Measurements from ENCODE around the gene PRR16. TPM values are rescaled to one million over a fixed set of nuclear protein-coding genes. Genes with fewer than 3 reads are reported as not detected.

The PRR16 gene
- total RNA-seq, 4 donors from 2014 or later: 2.7 to 7.0 (median 3.7) TPM

GRCh38 chr5:120610145-120610544 is 146.0 kb downstream of the PRR16 start:
- TF ChIP-seq EP300 (IDR thresholded peaks at IDR 0.05) (no peak), POLR2A (IDR thresholded peaks at IDR 0.05) (no peak), POLR2AphosphoS5 (IDR thresholded peaks at IDR 0.05) (no peak)
- TF ChIP-seq, protein P1, sequence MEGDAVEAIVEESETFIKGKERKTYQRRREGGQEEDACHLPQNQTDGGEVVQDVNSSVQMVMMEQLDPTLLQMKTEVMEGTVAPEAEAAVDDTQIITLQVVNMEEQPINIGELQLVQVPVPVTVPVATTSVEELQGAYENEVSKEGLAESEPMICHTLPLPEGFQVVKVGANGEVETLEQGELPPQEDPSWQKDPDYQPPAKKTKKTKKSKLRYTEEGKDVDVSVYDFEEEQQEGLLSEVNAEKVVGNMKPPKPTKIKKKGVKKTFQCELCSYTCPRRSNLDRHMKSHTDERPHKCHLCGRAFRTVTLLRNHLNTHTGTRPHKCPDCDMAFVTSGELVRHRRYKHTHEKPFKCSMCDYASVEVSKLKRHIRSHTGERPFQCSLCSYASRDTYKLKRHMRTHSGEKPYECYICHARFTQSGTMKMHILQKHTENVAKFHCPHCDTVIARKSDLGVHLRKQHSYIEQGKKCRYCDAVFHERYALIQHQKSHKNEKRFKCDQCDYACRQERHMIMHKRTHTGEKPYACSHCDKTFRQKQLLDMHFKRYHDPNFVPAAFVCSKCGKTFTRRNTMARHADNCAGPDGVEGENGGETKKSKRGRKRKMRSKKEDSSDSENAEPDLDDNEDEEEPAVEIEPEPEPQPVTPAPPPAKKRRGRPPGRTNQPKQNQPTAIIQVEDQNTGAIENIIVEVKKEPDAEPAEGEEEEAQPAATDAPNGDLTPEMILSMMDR (IDR thresholded peaks at IDR 0.05): no peak
- H3K27ac ChIP-seq: no peak overlapping the region
- no peaks in the 10 kb centered on the region for H3K27me3 ChIP-seq
- WGBS, 2 donors (ENCODE audit: low coverage in 1 of 2): 76 to 87% methylated on average over 2 of the region's 2 CpGs
- H3K36me3 ChIP-seq: no peaks in the 10 kb centered on the region
- no peaks in the 10 kb centered on the region for H3K9me3 ChIP-seq
- ATAC-seq: no peak
- H3K4me1 ChIP-seq: peaks cover 0 to 19% (median 0%) of the 10 kb centered on the region in 3 donors
- H3K4me3 ChIP-seq: no peak overlapping the region

DNA sequence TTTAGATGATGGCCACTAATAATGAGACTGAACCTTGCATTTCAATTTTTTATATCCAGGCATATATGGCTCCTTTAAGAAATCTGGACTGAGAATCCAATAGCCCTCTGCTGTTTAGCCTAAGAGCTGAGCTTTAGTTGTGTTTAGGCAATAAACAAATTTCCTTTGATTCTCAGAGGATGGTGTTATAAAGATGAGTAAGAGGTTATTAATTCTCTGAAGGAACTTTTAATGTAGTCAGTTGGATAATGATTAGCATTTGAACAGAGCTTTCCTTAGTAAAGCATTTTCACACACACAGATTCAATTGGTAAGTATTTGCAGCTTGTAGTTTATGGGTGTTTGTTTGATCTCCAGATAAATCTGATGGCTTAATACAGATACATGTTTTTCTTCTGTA is 149.6 kb downstream of the PRR16 start:
- no peaks in the 10 kb centered on the region for H3K27me3 ChIP-seq
- H3K36me3 ChIP-seq: no peaks in the 10 kb centered on the region
- TF ChIP-seq, protein P1 (IDR thresholded peaks at IDR 0.05): no peak
- TF ChIP-seq EP300 (IDR thresholded peaks at IDR 0.05) (no peak), POLR2AphosphoS5 (IDR thresholded peaks at IDR 0.05) (no peak), POLR2A (IDR thresholded peaks at IDR 0.05) (no peak)
- peak overlapping the region in 1 of 4 donors; percentile 16 for H3K27ac ChIP-seq
- H3K4me3 ChIP-seq: no peak overlapping the region
- no peak for ATAC-seq
- H3K4me1 ChIP-seq: peaks cover 0 to 19% (median 0%) of the 10 kb centered on the region in 3 donors
- no peaks in the 10 kb centered on the region for H3K9me3 ChIP-seq

DNA sequence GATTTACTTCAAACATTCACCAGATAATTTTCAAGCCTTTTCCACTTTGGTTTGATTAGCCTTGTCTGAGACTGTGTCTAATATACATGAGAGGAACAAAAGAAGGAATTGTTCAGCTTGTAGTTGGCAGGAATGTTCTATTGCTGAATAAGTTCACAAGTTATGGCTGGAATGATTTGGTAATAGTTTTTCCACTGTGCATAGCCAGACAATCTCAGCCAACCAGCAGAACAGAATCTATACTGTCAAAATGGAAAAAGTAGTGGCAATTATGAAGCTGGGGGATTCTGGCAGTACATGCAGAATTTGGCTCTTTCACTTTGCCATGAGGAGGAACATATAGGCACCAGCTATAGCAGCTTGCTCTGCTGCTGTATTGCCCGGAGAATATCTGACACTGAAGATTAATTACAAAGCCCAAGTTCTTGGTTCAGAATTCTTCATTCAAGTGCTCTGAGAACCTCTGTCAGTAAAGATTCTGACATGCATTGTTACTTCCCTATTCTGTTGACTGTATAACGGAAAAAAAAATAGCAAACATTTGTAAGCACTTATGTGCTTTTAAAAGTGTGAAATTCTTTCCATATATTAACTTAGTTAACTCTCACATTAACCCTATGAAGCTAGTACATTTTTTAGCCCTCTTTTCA is 150.6 kb downstream of the PRR16 start:
- WGBS, 2 donors (ENCODE audit: low coverage in 1 of 2): 24 to 39% methylated on average over 2 of the region's 2 CpGs
- TF ChIP-seq, protein P1 (IDR thresholded peaks at IDR 0.05): no peak
- no peak for TF ChIP-seq POLR2AphosphoS5 (IDR thresholded peaks at IDR 0.05)
- TF ChIP-seq POLR2A (IDR thresholded peaks at IDR 0.05): no peak
- TF ChIP-seq EP300 (IDR thresholded peaks at IDR 0.05): no peak
- H3K36me3 ChIP-seq: no peaks in the 10 kb centered on the region
- peak overlapping the region in 3 of 4 donors; percentile 3 to 25 (median 16) for H3K27ac ChIP-seq
- no peak overlapping the region for H3K4me3 ChIP-seq
- H3K9me3 ChIP-seq: no peaks in the 10 kb centered on the region
- no peak for ATAC-seq
- no peaks in the 10 kb centered on the region for H3K27me3 ChIP-seq
- peaks cover 0 to 19% (median 0%) of the 10 kb centered on the region in 3 donors for H3K4me1 ChIP-seq

DNA sequence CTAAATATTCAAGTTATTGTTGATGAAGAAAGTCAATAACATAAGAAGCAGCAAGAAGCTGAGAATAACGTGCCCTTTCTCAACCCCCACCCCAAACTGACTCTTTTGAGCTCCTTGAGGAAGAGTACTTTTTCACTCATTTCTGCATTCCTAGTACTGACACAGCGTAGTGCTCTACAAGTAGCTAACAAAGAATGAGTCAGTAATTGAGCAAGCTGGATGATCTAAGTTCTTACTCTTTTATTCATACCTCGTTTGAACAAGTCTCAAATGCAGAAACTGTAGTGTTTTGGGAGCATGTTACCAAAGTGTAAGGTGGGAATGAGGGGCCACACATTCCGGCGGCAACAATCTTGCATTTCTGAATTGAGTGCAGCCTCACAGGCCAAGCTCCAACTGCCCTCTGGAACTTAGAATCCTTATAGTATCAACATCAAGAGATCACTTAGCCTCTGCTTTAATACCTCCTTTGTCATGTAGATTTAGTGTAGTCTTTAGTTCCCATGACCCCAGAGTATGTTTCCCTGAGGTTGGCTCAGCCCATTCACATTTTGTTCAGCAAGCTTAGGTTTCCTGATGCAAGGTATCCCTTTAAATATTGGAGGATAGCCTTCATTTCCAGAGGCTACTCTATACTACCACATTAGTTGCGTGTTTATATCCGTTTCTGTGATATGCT is 152.0 kb downstream of the PRR16 start:
- no peak for ATAC-seq
- Histone ChIP-seq H3K36me3 (no peaks in the 10 kb centered on the region), H3K27me3 (no peaks in the 10 kb centered on the region), H3K4me1 (peaks cover 0 to 19% (median 0%) of the 10 kb centered on the region in 3 donors), H3K4me3 (no peak overlapping the region), H3K27ac (no peak overlapping the region), H3K9me3 (no peaks in the 10 kb centered on the region)
- WGBS, 2 donors (ENCODE audit: low coverage in 1 of 2): 45 to 75% methylated on average over 2 to 6 of the region's 7 CpGs
- TF ChIP-seq EP300 (IDR thresholded peaks at IDR 0.05): no peak
- no peak for TF ChIP-seq POLR2A (IDR thresholded peaks at IDR 0.05)
- no peak for TF ChIP-seq POLR2AphosphoS5 (IDR thresholded peaks at IDR 0.05)
- TF ChIP-seq, protein P1 (IDR thresholded peaks at IDR 0.05): no peak

DNA sequence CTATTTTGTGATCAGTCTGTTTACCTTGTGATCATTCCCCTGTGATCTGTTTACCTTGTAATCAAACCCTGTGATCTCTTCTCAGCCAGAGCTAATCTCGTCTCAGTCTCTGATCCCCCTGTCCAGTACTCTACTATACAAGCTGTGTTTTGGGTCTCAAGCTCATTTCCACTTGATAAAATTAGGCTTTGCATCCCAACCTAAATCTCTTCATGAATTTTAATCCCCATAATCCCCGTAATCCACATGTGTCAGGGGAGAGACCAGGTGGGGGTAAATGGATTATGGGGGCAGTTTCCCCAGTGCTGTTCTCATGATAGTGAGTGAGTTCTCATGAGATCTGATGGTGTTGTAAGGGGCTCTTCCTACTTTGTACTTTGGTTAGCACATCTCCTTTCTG is 157.2 kb downstream of the PRR16 start:
- WGBS, 2 donors (ENCODE audit: low coverage in 1 of 2): 78 to 88% methylated on average over 1 to 2 of the region's 2 CpGs
- ATAC-seq: no peak

More for the DNA sequence above, 157.2 kb downstream of the PRR16 start:
- H3K4me3 ChIP-seq: no peak overlapping the region
- H3K36me3 ChIP-seq: no peaks in the 10 kb centered on the region
- H3K4me1 ChIP-seq: no peaks in the 10 kb centered on the region
- no peaks in the 10 kb centered on the region for H3K9me3 ChIP-seq
- no peaks in the 10 kb centered on the region for H3K27me3 ChIP-seq
- H3K27ac ChIP-seq: no peak overlapping the region
- no peak for TF ChIP-seq POLR2AphosphoS5 (IDR thresholded peaks at IDR 0.05)
- TF ChIP-seq EP300 (IDR thresholded peaks at IDR 0.05): no peak
- no peak for TF ChIP-seq POLR2A (IDR thresholded peaks at IDR 0.05)
- TF ChIP-seq, protein P1 (IDR thresholded peaks at IDR 0.05): no peak
